NCI-H446 (cell line): ENCODE results near the gene POLA1.
"Not testable (repeated sequence)": the region's sequence is repeated elsewhere in the genome, so short reads cannot be mapped to it uniquely, and the experiment has no call there.

Experiments used
- DNase-seq, 2 experiments: peaks; one replicate each; lab custom pipeline; 2025; lab: John Stamatoyannopoulos, UW

Gene POLA1

GRCh38 chrX:24693453-24694202, at the start of gene POLA1:
TSS of gene POLA1 (plus strand) at chrX:24693918. CDS start at chrX:24693962, 44 bp downstream.
- peak; percentile 90 to 93 for DNase-seq

GRCh38 chrX:24646006-24646405, 47.7 kb upstream of the POLA1 start:
- no peak for DNase-seq

DNA sequence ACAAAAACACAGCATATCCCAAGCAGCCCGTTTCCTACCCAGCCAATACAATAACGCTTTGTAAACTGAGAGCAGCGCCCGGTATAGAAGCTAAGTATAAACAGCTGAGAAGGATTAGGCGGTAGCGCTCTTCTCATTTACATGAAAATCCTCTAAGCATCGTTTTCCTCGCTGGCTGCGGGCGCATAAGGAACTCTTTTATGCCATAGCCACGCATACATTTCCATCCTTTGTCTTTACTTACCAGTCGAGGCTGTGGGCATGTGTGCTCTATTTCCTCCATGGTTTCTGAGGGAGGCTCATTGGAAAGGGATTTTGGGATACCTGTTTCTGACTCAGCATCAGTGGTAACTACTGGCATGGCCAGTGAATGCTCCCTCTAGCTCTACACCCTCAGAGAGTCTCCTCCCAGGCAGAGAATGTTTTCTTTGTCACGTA, 47.0 kb upstream of the POLA1 start:
- no peak for DNase-seq

GRCh38 chrX:24647257-24648058, 46.3 kb upstream of the POLA1 start, which contains the start of gene PCYT1B:
TSS of gene PCYT1B (minus strand) at chrX:24647347. CDS start at chrX:24647105, 242 bp downstream.
- DNase-seq: no peak

- no peak for DNase-seq
These were observed 45.2 kb upstream of the POLA1 start for GRCh38 chrX:24648495-24648894.

DNA sequence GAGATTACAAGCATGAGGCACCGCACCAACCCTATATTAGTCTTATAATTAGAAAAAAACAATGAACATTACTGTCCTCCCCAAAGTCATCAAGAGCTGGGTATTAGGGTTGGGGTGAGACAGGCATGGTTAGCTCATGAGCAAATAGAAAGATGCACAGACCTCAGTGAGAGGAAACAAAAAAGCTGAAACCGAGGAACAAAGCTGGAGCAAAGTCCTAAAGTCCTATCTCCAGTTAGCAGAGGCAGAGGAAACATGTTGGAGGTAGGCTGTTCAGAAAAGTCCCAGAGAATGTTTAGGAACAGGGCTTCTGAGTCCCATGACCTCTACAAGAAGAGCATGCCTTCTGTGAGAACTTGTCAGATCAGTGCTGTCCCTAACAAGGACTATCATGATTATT, 41.9 kb upstream of the POLA1 start:
- DNase-seq: no peak

DNA sequence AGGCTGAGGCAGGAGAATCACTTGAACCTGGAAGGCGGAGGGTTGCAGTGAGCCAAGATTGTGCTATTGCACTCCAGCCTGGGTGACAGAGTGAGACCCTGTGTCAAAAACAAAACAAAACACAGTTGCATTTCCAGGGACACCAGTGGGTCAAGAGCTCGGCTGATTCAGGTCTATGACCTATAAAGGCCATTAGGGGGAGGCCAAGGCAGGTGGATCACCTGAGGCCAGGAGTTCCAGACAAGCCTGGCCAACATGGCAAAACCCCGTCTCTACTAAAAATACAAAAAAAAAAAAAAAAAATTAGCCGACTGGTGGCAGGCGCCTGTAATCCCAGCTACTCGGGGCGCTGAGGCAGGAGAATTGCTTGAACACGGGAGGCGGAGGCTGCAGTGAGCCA, 38.0 kb upstream of the POLA1 start:
- not testable (repeated sequence) for DNase-seq

DNA sequence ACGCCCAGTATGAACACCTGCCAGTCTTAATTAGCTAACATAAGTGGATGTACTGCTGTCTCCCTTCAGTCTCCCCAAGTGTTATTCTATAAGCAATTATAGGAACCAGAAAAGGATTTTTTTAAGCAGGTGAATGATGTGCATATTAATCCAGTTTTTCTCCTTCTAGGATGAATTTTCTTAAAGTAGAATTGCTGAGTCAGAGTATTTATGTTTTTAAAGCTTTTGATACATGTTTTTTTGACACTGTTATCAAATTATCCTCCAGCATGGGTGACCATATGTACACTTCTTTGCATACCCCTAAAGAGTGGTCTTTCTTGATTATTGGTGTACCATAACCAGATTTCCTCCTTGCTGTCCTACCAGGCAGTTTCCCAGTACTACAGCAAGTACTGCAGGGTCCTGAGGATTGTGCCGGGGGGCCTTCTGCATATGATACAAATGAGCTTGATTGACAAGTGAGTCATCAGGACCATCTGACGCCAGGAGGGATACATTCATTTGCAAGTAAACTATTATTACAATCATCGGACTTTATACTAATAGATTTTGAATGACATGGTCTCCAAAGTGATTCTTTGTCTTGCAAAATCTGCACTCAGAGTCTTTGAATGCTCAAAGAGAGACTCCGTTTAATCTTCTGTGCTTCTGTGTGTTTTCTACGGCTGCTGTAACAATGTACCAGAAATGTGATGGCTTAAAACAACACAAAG, 35.9 kb upstream of the POLA1 start:
- no peak for DNase-seq

DNA sequence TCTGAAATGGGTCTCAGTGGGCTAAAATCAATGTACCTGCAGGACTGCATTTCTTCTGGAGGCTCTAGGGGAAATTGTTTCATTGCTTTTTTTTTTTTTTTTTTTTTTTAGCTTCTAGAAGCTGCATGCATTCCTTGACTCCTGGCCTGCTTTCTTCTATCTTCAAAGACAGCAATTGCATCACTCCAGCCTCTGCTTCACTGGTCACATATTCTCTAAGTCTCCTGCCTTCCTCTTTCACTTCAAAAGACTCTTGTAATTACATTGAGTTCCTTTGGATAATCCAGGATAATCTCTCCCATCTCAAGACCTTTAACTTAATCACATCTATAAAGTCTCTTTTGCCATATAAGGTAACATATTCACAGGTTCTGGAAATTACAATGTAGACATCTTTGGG, 35.3 kb upstream of the POLA1 start:
- no peak for DNase-seq

DNA sequence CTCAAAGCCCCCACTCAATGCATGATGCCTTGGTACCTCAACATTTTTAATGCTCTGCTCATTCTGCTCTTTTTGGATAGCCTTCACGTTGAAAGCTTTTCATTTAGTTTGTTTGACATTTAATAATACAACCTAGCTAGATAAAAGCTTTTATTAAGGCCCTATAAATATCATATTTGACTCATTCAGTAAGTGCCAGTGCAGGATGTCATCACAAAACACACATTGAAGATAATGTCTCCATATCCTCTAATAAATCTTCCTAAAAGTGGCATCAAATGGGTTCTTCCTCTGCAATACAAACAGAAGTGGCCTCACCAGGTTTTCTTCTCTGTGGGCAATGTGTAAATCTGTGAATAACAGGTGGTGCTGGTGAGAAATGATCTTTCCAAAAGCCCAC, 34.6 kb upstream of the POLA1 start:
- DNase-seq: no peak

GRCh38 chrX:24659646-24660045, 34.1 kb upstream of the POLA1 start:
- DNase-seq: no peak

DNA sequence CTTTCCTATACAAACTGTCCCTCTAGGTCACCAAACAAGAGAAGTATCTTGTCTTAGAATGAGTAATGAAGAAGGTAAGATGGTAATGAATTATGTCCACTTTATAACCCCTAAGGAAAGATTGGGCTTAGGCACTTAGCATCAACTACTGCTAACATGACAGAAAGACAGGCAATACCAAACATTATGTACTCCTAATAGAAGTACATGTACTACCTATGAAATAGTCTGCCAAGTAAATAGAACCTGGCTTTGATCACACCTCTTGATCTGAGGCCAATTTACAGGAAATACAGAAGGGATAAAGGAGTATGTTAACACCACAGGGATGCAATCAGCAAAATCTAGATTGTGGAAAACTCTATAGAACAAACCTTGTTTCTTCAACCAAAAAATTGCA, 32.4 kb upstream of the POLA1 start:
- no peak for DNase-seq

DNA sequence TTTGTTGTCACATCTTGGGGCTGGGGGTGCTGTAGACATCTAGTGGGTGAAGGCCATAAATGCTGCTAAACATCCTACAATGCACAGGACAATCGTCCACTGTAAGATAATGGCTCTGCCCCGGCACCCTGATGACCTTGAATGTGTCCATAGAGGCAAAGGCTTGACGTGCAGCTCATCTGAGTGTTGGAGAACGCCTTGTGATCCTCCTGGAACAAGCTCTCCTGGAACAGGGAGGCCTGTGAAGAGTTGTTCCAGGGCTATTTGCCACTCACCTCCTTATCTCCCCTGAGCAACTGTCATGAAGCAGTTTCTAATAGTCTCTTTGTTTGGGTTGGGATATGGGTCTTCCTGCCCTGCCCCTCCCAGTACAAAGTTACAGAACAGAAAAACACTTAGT, 31.4 kb upstream of the POLA1 start:
- DNase-seq: no peak

DNA sequence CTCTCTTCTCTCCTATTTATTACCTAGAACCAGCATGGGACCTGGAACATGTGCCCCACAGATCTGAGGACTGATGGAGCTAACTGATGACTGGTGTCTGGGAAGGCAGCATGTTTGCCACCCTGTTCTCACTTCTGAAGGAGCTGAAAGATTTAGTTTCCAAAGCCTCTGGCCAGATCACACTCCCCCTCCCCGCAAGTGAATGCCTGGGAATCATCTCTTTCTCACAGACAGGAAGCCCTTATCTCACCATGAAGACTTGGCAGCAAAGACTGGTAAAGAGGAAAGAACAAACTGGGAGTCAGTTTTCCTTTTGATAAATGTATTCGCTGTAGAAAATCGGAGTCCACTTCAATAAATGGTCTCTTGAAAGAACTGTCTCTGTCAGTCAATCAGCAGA, 25.6 kb upstream of the POLA1 start:
- no peak for DNase-seq

- DNase-seq: no peak
These were observed 21.0 kb upstream of the POLA1 start for GRCh38 chrX:24672701-24673190.

DNA sequence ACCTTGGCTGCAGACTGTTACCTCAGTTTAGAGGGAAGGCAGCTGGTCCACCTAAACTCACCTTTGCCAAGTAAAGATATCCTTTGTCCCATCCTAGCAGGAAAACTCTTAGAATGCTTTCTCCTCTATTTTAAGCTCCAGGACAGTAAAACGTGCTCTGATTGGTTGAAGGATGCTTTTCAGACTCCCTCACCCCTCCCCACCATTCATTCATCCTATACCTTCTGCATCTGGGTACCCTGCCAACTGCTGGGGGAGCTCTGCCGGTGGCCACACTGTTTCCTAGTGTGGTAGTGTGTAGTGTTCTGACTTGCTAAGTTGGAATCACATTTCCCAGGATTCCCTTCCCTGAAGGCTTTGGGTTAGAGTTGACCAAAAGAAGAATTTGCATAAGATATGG, 20.3 kb upstream of the POLA1 start:
- no peak for DNase-seq

DNA sequence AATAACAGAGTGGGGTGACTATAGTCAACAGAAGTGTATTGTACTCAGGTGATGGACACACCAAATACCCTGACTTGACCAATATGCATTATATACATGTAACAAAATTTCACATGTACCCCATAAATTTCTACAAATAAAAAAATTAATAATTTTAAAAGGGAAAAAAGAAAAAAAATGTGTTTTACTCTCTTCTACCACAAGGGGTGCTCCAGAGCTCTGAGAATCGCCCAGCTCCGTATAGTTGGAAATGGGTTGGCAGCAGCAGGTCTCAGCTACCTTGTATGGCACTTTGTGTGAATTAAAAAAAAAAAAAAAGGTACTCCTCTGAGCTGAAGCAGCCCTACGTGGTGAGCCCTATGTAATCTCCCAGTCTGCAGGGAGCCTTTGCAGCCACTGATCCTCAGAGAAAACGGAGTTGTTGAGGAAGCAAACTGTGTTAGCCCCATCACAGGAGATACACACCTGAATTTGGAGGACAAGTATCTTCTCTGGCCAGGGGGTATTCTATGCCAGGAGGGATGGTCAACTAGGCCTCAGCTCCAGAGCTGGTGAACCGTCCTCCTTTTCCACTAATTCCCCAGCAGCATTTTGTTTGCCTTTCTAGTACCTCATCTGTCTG, 17.2 kb upstream of the POLA1 start:
- DNase-seq: peak in 1 of 2 experiments; percentile 15

DNA sequence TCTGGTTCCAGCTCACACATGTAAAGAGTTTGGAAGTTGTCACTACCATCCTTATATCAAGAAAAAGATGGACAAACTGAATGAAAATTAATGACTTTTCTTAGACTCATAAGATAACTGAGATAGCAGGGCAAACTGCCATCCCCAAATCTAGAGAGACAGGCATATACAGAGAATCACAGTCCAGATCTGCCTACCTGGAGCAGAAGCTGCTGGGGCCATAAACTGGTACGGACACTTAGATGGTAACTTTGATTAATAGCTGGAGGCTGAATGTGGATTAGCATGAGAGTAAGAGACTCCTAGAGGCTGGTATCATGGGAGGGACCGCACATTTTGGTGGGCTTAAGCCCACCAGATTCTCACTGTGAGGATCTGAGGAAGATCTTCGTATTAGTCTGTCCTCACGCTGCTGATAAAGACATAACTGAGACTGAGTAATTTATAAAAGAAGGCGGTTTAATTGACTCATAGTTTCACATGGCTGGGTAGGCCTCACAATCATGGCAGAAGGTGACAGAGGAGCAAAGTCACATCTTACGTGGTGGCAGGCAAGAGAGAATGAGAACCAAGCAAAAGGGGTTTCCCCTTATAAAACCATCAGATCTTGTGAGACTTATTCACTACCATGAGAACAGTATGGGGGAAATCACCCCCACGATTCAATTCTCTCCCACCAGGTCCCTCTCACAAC, 10.8 kb upstream of the POLA1 start:
- no peak for DNase-seq

DNA sequence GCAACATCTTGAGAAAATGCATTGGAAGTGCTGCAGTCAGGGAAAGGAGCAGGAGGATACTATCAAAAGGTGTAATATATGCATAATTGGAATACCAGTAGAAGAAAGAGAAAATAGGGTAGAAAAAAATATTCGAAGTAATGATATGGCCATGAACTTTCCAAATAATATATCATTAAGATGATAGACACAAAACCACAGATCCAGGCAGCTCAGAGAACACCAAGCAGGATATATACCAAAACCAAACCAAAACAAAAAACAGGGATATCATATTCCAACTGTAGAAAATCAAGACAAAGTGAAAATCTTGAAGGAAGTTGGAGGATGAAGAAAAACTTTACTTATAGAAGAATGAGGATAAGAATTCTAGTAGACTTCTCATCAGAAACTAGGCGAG, 9.7 kb upstream of the POLA1 start:
- no peak for DNase-seq

GRCh38 chrX:24692305-24692704, 1.4 kb upstream of the POLA1 start:
- DNase-seq: no peak

- no peak for DNase-seq
These were observed 1.1 kb downstream of the POLA1 start for GRCh38 chrX:24694825-24695224.
